IMR-90 (cell line): ENCODE measurements around the gene GZMA.

ENCODE experiments used
- BHLHE40 ChIP-seq: fragments of 150-350 bp; IDR thresholded peaks from 2 replicates; pipeline ENCODE4 v1.6.1; 2016; ENCODE audit warnings: mild to moderate bottlenecking, low read depth, low read length
- MAFK ChIP-seq: IDR thresholded peaks from 2 replicates; pipeline ENCODE4 v1.6.1; 2012; ENCODE audit warnings: low read depth, low read length, improper control_type of control experiment
- POLR2A ChIP-seq: IDR thresholded peaks from 2 replicates; pipeline ENCODE4 v1.6.1; 2012; ENCODE audit warnings: mild to moderate bottlenecking, low read depth, low read length
- TF ChIP-seq, protein P1 (sequence below): conservative IDR thresholded peaks from 2 replicates; pipeline ENCODE4 v1.5.1; 2012; ENCODE audit warnings: mild to moderate bottlenecking, low read depth, low read length, improper control_type of control experiment
- TF ChIP-seq, protein P2 (sequence below): fragments of 150-350 bp; IDR thresholded peaks from 2 replicates; pipeline ENCODE4 v1.6.1; 2016; ENCODE audit warnings: low read depth, mild to moderate bottlenecking, low read length, moderate library complexity, borderline replicate concordance

DNA sequence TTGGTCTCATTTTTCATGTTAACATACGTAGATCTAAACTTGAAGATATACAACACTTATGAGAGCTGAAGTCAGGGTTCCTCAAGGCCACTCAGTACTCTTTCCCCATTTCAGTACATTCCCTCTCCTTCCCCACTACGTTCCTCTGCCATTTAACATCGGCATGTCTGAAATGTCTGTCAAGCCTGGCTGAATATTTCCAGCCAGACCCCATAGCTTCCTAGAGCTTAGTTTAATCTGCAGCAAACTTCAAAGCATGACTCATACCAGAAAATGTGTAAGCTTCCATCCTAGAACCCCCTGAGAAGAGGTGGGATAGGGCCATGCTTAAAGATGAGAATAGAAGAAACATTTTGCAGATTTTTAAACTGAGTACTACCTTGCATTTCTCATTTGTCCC lies 6.2 kb downstream of the GZMA start:
- TF ChIP-seq MAFK (no peak), POLR2A (no peak), BHLHE40 (no peak)
- TF ChIP-seq, protein P1, sequence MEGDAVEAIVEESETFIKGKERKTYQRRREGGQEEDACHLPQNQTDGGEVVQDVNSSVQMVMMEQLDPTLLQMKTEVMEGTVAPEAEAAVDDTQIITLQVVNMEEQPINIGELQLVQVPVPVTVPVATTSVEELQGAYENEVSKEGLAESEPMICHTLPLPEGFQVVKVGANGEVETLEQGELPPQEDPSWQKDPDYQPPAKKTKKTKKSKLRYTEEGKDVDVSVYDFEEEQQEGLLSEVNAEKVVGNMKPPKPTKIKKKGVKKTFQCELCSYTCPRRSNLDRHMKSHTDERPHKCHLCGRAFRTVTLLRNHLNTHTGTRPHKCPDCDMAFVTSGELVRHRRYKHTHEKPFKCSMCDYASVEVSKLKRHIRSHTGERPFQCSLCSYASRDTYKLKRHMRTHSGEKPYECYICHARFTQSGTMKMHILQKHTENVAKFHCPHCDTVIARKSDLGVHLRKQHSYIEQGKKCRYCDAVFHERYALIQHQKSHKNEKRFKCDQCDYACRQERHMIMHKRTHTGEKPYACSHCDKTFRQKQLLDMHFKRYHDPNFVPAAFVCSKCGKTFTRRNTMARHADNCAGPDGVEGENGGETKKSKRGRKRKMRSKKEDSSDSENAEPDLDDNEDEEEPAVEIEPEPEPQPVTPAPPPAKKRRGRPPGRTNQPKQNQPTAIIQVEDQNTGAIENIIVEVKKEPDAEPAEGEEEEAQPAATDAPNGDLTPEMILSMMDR = no peak
- TF ChIP-seq, protein P2, sequence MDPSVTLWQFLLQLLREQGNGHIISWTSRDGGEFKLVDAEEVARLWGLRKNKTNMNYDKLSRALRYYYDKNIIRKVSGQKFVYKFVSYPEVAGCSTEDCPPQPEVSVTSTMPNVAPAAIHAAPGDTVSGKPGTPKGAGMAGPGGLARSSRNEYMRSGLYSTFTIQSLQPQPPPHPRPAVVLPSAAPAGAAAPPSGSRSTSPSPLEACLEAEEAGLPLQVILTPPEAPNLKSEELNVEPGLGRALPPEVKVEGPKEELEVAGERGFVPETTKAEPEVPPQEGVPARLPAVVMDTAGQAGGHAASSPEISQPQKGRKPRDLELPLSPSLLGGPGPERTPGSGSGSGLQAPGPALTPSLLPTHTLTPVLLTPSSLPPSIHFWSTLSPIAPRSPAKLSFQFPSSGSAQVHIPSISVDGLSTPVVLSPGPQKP = no peak
